ENCODE measurements around the gene GRID1.

Gene GRID1

DNA sequence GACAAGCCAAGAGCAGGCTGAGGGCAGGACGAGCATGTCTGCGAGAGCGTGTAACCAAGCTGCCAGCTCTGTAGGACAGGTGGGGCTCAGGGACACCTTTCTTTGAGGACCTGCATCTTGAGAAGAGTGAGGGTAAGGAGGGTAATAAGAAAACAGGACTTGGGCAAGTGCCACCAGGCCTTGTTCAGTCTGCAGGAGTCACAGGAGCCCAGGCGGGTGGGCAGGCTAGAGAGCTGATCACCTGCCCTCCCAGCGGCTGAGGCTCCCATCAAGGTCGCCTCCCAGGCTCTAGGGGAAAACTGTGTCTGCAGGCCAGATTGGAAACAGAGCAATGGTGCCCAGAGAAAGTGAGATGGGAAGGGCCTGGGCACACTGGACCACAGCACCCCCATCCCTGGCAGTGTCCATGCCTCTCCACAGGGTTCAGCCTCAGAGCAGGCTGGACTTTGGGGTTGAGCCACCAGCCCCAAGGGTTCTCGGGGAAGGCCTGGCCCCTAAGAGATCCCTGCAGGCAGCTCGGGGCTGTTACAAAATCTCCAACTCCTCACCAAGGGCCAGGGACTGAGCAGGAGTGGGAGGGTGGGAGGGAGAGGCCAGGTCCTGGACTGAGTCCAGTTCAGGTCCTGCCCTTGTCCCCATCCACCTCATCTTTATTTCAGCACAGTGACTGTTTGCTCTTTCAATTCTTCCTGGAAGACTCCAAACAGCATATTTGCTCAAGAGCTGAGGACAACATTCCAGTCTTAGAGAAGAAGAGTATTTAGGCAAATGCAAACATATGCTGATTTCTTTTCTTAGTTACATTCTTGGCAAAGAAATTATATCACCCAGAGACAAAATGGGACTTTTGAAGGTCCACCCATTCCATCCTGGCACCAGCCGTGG is 161.9 kb downstream of the GRID1 start:
- DNase-seq, result no peak

DNA sequence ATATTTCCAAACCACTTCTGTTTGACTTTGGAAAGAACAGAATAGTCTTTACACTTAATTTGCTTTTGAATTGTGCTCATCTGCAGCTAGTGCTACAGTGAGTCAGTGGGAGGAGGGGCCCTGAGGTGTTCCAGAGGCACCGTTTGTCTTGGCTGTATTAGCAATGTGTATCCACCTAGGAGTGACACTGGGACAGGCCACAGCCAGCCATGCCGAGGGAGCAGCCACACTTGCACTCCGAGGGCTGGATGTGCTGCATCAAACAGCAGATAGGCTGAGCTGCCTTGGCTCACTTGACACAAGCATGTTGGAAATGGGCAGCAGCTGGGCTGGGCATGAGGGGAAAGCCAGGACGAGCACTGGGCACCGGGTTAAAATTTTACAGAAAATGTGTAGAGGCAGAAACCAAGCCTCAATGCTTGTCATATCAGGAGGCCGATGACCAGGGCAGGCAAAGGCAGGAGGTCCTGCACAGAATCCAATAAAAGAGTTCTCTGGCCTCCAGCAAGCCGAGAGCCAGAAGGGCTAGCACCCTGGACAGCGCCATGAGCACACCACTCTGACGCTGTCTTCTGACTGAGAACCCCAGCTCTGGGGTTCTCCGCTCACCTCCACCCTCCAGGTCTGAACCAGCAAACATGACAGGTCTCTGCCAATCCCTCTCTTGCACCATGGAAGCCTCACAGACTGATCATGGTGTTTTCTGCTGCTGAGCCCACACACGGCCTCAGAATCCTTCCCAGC is 163.3 kb downstream of the GRID1 start:
- no peak for DNase-seq

- no peak for DNase-seq
Observed at GRCh38 chr10:86202226-86202735, 164.3 kb downstream of the GRID1 start.

DNA sequence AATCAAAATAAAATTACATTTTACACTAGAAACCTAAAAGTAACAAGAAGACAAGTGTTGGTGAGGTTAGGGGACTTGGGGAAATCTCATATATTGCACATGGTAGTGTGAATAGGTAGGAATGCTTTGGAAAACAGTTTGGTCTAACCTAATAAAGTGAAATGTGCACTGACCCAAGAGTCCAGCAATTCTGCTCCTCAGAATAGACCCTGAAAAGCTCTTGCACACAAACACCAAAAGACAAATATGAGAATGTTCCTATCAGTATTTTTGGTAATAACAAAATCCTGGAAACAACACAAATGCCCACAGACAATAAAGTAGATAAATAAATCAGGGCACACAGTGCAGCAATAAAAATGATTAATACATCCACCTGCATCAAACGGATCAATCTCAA is 165.7 kb downstream of the GRID1 start:
- no peak for DNase-seq

GRCh38 chr10:86200269-86200668 is 166.3 kb downstream of the GRID1 start:
- no peak for DNase-seq

DNA sequence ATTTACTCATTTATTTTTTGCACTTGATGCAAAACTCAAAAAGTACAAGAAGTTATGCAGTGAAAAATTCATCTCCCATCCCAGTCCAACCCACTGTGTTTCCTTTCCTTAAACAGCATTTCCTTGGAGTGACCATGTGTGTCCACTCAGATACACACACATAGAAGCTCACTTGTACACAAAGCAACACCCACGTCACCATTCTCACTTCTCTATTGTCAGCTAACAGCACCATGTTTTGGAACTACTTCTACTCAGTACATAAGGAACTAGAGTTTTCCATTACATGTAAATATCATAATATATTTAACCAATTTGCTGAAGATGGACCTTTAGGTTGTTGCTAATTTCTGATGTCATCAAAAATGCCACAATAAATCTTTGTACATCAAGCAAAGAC is 167.6 kb downstream of the GRID1 start:
- no peak for DNase-seq

DNA sequence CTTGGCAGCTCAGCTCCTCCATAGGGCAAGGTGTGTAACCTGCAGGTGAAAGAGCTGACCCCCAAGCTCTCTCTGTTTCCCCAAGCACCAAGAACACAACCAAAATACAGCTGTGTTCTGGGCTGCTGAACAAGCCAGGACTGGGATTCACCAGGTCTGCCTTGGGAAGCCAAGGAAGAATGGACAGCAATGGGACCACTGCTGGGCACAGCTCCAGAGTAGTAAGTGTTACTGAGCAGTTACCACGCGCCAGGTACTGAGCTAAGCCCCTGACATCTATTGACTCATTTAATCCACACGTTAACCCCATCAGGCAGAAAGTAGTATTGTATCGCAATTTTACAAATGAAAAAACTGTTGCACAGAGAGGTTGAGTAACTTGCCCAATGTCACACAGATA is 168.3 kb downstream of the GRID1 start:
- no peak for DNase-seq

- no peak for DNase-seq
Observed at GRCh38 chr10:86197166-86197790, 169.3 kb downstream of the GRID1 start.

DNA sequence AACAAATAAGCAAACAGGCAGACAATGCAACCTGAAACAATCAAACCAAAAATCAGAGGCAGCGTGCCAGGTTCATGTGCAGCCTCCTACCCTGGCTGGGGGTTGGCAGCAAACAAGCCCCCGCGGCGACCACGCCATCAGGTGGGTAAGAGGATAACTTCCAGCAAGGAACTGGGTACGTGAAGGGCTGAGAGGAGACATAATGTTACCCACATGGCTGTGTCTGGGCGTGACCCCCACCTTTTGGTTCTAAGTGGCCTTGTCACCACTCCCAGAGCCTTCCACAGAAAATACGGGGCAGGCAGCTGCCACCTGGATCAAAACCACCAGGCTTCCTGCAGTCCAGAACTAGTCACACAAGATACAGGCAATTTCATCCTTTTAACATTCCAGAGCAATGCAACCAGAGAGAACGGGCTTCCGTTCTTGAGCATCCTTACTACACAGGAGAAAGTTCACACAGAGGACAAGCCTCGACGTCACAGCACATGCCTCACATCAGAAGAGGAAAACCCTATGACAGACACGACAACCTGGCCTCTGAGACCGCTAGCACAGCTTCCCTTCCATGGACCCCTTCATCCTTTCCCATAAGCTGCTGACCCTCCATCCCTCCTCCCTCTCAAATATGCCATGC is 171.0 kb downstream of the GRID1 start:
- no peak for DNase-seq

DNA sequence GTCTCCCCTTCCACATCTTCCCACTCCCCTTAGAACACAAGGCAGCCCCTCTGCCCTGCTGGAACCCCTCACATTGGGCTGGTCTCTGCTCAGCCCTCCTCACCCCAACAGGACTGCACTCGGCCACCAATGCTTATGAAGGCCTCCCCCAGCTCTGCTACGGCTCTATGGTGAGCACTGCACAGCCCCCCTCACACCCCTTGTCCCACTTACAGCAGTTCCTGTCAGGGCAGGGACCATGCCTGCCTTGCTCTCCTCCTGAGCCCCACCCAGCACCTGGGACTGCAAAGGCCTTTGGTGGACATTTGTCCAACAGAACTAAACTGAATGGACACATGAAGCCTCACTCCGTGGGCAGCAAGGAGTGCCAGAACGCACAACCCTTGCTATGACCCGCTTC is 171.9 kb downstream of the GRID1 start:
- DNase-seq, result no peak

DNA sequence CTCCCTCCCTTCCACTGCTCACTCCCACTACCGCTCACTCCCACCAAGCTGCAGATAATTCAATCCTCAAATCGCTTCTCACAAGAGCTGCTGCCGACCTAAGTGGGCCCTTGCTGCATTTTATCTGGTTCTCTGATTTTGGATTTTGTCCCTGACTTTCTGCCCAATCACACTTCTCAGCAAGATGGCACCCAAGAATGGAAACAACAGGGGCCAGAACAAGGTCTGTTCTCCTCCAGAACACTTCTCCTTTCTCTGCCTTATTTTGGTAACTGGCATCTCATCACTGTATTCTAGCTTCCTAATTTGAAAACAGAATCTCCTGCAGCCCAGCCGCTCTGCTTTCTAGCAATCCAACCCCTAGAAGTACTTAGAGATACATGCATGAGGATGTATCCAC is 172.8 kb downstream of the GRID1 start:
- no peak for DNase-seq

GRCh38 chr10:86192691-86193090 is 173.9 kb downstream of the GRID1 start:
- DNase-seq, result no peak

- no peak for DNase-seq
Observed at GRCh38 chr10:86192147-86192546, 174.4 kb downstream of the GRID1 start.

GRCh38 chr10:86191686-86192085 is 174.9 kb downstream of the GRID1 start:
- no peak for DNase-seq

DNA sequence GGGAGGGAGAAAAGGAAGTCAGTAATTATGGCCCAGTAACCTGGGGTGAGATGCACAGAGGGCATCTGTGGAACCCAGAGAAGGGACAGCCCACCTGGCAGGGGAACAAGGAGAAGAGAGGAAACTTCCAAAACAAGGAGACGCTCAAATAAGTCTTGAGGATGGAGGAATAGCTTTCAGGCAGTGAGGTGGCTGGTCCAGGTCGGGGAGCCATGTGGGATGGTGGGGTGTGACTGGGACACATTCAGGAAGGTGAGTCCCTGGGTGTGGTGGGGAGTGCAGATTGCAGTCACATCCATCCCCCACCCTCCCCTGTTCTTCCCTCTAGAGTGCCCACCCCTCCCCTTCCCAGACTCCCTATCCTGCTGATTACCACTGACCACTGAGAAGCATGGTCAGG is 175.4 kb downstream of the GRID1 start:
- DNase-seq, result no peak

DNA sequence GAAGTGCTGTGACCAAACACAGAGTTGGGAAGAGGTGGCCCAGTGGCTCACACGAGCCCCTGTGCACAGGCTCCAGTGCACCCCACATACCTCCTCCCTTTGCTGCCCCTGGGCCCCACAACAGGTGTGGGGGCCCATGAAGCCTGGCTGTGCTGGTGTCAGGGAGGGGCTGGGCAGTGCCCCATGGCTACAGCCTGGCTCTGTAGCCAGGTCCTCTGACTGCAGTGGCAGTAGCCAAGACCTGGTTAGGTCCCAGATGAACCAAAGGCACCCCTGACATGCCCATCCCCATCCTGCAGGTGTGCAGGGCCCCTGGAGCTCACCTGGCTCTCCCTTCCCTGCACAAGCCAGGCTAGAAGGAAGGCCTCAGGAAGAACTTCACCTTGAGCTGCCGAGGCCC is 176.3 kb downstream of the GRID1 start:
- no peak for DNase-seq

- no peak for DNase-seq
Observed at GRCh38 chr10:86189891-86190290, 176.7 kb downstream of the GRID1 start.

DNA sequence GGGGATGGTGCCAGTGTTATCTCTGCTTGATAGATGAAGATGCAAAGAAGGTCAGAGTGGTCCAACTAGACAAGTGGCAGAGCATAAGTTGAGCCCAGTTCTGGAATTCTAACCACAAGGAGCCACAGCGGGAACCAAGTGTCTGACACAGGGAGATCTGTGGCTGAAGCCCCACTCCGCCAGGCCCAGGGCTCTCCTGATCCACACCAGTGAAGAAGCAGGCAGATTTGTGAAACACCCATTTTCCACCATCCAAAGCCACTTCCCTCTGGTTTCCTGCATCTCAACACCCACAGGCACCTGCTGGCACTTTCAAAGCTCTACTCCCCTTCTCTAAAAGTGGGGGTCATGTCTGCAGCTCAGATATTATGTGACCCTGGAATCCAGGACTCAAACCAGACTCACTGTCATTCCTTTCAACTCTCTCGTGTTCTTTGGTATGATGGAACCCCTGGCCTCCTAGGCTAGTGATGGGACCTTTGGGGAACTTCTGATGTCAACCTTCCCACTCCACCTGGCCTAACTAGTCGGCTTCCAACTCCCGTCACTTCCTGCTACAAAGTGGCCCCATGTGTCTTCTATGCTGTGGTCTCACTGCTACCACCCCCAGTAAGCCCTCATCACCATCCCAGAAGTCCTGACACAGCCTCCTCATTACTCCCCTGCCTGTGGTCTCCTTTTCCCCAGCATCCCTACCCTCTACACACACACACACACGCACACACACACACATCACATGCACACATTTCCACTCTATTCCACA is 177.6 kb downstream of the GRID1 start:
- no peak for DNase-seq

- no peak for DNase-seq
Observed at GRCh38 chr10:86188326-86188725, 178.3 kb downstream of the GRID1 start.

DNA sequence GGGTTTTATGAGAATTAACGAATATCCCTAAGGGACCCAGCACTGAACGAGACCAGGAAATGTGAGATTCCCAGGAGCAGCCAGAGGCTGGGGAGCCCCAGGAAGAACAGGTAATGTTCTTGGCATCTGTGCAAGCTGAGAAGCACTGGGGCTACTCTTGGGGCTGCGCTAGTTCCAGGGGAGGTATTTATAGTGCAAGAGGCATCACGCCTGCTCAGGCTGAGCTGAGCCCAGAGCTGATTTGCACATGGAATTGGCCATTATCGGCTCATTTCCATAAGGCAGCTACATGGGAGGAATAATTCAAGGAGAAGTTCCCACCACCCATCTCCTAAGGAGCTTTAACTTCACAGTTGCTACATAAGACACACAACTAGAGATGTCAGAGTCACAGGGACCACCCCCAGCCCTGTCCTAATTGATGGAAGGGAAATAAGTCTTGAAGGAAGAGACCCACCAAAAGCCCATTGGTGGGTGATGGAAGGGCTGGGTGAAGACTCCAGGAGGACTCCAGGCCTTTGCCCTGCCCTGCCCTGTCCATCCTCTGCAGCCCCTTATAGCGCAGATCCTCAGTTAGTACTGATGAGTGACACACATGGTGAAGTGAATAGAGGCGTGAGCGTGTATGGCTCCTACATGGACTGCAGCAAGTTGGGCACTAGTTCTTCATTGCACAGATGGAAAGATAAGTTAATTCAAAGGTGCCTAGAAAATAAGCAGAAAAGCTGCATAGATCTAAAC is 178.9 kb downstream of the GRID1 start:
- no peak for DNase-seq

DNA sequence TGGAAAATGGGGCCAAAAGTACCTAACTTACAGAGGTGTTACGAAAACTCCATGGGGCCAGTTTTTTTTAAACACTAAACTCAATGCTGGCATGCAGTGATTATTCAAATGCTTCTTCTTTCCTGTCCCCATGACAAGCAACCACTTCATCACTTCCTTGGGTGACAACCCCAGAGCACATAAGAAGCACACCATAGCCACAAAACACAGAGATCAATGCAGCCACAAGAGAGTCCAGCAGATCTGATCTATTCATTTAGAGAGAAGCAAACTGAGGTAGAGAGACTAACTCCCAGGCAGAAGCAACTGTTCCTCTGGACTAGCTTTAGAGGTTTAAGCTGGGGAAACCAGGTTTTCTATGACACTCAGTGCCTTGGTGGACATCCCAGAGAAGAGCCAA is 180.0 kb downstream of the GRID1 start:
- DNase-seq, result no peak

DNA sequence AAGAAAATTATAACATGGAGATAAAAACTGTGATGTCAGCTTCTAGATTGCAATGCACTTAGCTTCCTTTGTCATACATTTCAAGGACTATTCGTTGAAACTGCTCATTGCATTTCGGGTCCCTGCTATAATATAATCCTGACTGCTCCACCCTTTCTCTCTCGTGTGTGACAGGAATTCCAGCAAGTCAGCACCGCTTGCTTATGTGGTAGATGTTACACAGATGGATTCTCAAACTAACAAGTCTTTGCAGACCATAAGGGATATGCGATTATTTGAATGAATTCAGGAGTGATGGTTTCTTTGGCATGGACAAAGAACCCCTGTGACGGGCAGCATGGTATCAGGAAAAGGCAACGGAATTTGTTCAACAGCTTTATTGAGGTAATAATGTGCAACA is 184.0 kb downstream of the GRID1 start:
- DNase-seq, result no peak
